Karpas-422 (cell line): ENCODE data around the gene RBFA. TPM values are rescaled to one million over a fixed set of nuclear protein-coding genes. Genes with fewer than 3 reads are reported as not detected.
"Not testable (repeated sequence)": the region's sequence is repeated elsewhere in the genome, so short reads cannot be mapped to it uniquely, and the experiment has no call there.

Experiments
- DNase-seq: peaks from one replicate; pipeline ENCODE4 v3.0.0-alpha.2; 2015
- H2AFZ ChIP-seq: fragments of 200-600 bp; sonication (generic); 2 replicates; pipeline ENCODE4 v1.6.1; 2014; ENCODE audit warnings: antibody characterized with exemption, low read length, mixed read lengths
- H3K27ac ChIP-seq: fragments of 200-600 bp; sonication (generic); 2 replicates; pipeline ENCODE4 v1.5.1; 2014; ENCODE audit warnings: mild to moderate bottlenecking, low read length, moderate library complexity
- H3K27me3 ChIP-seq: fragments of 200-600 bp; sonication (generic); 2 replicates; pipeline ENCODE4 v1.6.1; 2014; ENCODE audit warnings: low read length, mixed read lengths
- H3K36me3 ChIP-seq: fragments of 200-600 bp; sonication (generic); 2 replicates; pipeline ENCODE4 v1.6.1; 2014; ENCODE audit warnings: low read length, mixed read lengths; ENCODE audit not compliant: insufficient read depth
- H3K4me1 ChIP-seq: fragments of 200-600 bp; sonication (generic); 2 replicates; pipeline ENCODE4 v1.6.1; 2014; ENCODE audit warnings: mild to moderate bottlenecking, low read length, mixed read lengths
- H3K4me2 ChIP-seq: fragments of 200-600 bp; sonication (generic); 2 replicates; pipeline ENCODE4 v1.6.1; 2014; ENCODE audit warnings: low read length, low read depth, mild to moderate bottlenecking; ENCODE audit not compliant: poor library complexity, severe bottlenecking
- H3K4me3 ChIP-seq: fragments of 200-600 bp; sonication (generic); 2 replicates; pipeline ENCODE4 v1.5.1; 2014; ENCODE audit warnings: mild to moderate bottlenecking, antibody characterized with exemption, low read length, mixed read lengths
- H3K79me2 ChIP-seq: fragments of 200-600 bp; sonication (generic); 2 replicates; pipeline ENCODE4 v1.6.1; 2014; ENCODE audit warnings: mild to moderate bottlenecking, low read length, mixed read lengths
- H3K9ac ChIP-seq: fragments of 200-600 bp; sonication (generic); 2 replicates; pipeline ENCODE4 v1.6.0; 2014; ENCODE audit warnings: low read length
- H3K9me2 ChIP-seq: fragments of 200-600 bp; sonication (generic), shearing (Covaris generic); replicated peaks from 2 replicates; pipeline ENCODE4 v1.6.0; 2014; ENCODE audit warnings: mild to moderate bottlenecking, low read length, moderate library complexity; ENCODE audit not compliant: insufficient read depth
- H3K9me3 ChIP-seq: fragments of 300-700, 200-600 bp; sonication (generic); 2 replicates; pipeline ENCODE4 v1.6.1; 2014; ENCODE audit warnings: low read length, mixed read lengths
- H4K20me1 ChIP-seq: fragments of 200-600 bp; sonication (generic); 2 replicates; pipeline ENCODE4 v1.6.1; 2014; ENCODE audit warnings: mild to moderate bottlenecking, antibody characterized with exemption, low read length, low read depth; ENCODE audit not compliant: insufficient read depth
- total RNA-seq: library from RNA; depleted of rRNA; stranded (reverse); fragments of >200 nt; shearing (Covaris generic); gene quantifications from 2 replicates; pipeline ENCODE4 v1.2.3, GENCODE V29; 2014; ENCODE audit warnings: low replicate concordance

Gene RBFA
- total RNA-seq, 1 experiment from 2014 or later = 68.8 TPM

DNA sequence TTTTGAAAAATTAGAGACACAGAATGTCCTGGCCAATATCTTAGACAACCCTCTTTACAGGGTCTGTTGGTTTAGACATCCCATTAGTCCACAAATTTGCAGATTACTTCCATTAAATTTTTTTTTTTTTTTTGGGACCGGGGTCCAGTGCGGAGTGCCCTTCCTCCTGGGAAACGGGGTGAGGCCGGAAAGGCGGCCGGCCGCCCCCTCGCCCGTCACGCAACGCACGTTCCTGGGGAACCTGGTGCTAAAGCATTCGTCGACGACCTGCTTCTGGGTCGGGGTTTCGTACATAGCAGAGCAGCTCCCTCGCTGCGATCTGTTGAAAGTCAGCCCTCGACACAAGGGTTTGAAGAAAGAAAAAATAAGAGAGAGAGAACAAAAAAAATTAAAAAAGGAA lies 21.5 kb upstream of the RBFA start:
- Histone ChIP-seq H3K36me3 (no peaks in the 10 kb centered on the region), H3K27ac (no peak overlapping the region), H2AFZ (no peak overlapping the region), H3K4me3 (no peak overlapping the region), H4K20me1 (no peaks in the 10 kb centered on the region), H3K79me2 (no peaks in the 10 kb centered on the region), H3K9ac (no peak overlapping the region), H3K27me3 (no peaks in the 10 kb centered on the region), H3K4me1 (peaks cover 8% of the 10 kb centered on the region), H3K9me3 (peaks cover 8% of the 10 kb centered on the region; the same call in 1 of the 2 replicates), H3K9me2 (no peaks in the 10 kb centered on the region), H3K4me2 (no peak overlapping the region)
- no peak for DNase-seq

DNA sequence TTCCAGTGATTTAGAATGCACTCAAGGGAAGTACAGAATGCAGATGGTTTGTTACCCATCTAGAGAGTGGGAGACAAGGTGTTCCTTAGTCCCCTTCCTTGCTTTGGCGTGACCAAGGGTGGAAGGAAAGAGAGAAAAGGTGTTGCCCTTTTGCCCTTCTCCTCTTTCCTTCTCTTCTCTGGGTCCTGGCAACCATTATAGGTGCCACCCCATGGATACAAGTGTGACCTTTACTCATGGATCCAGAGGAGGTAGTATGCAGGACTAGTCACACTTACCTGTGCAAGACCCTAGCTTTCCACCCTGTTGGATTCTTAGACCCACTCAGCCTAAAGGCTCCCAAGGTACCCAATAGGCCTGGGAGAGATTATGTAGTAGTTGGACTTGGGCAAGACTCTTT lies 11.6 kb upstream of the RBFA start:
- Histone ChIP-seq H3K27ac (no peak overlapping the region), H3K4me2 (no peak overlapping the region), H3K79me2 (no peaks in the 10 kb centered on the region), H3K9me3 (peaks cover 78% of the 10 kb centered on the region), H3K4me1 (no peaks in the 10 kb centered on the region), H3K4me3 (no peak overlapping the region; the same call in 1 of the 2 replicates), H3K27me3 (no peaks in the 10 kb centered on the region; the same call in 1 of the 2 replicates), H4K20me1 (no peaks in the 10 kb centered on the region), H3K9me2 (no peaks in the 10 kb centered on the region), H3K9ac (no peak overlapping the region), H2AFZ (no peak overlapping the region), H3K36me3 (no peaks in the 10 kb centered on the region)
- DNase-seq = peak; percentile 70

DNA sequence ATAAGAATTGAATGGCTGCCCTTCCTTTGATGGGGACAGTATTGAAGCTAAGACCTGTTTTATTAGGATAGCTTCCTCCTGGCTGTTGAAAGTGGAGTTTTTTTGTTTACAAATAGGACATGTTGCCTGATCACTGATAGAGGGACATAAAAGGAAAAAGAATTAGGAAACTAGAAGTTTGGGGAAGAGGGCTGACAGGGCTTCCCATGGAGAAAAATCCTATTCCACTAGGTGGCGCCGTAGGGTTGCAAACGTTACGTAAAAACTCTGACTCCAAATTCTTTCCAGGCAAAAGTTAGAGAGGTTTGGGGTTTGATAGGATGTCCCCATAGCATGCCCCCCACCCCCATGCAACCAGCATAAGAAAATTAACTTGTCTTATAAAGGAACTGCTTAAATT lies 11.1 kb upstream of the RBFA start:
- Histone ChIP-seq H3K79me2 (no peaks in the 10 kb centered on the region), H3K9me3 (peaks cover 78% of the 10 kb centered on the region)

GRCh38 chr18:80026363-80026762 lies 7.9 kb upstream of the RBFA start:
- Histone ChIP-seq H3K4me1 (no peaks in the 10 kb centered on the region), H2AFZ (no peak overlapping the region), H3K4me3 (no peak overlapping the region), H3K9me2 (no peaks in the 10 kb centered on the region), H4K20me1 (no peaks in the 10 kb centered on the region), H3K36me3 (no peaks in the 10 kb centered on the region), H3K4me2 (no peak overlapping the region), H3K9ac (no peak overlapping the region), H3K27ac (no peak overlapping the region), H3K9me3 (peaks cover 55% of the 10 kb centered on the region), H3K79me2 (no peaks in the 10 kb centered on the region), H3K27me3 (no peaks in the 10 kb centered on the region; the same call in 1 of the 2 replicates)
- DNase-seq = no peak

More for the DNA sequence above, 11.1 kb upstream of the RBFA start:
- Histone ChIP-seq H3K27me3 (no peaks in the 10 kb centered on the region; the same call in 1 of the 2 replicates), H3K9ac (no peak overlapping the region), H3K27ac (no peak overlapping the region), H3K9me2 (no peaks in the 10 kb centered on the region), H4K20me1 (no peaks in the 10 kb centered on the region), H3K4me2 (no peak overlapping the region), H3K4me1 (no peaks in the 10 kb centered on the region), H2AFZ (no peak overlapping the region), H3K4me3 (no peak overlapping the region), H3K36me3 (no peaks in the 10 kb centered on the region)
- peak; percentile 79 for DNase-seq

DNA sequence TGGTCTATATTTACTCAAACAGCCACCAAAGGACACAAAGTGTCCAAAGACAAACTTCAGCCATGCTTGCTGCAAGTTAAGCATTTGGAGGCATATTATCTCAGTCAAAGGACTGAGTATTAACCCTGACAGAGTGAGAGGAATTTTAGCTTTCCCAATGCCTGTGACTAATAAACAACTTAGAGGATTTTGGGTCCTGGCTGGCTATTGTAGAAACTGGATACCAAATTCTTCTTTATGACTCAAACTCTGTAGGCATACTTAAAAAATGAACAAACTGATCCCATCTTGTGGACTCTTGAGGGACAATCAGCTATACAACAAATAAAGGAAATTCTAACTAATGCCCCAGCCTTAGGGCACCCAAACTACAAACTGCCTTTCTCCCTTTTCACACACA lies 6.5 kb upstream of the RBFA start:
- H3K27ac ChIP-seq, H2AFZ ChIP-seq, H4K20me1 ChIP-seq, H3K9me2 ChIP-seq, DNase-seq, H3K4me2 ChIP-seq, H3K4me3 ChIP-seq, H3K27me3 ChIP-seq, H3K79me2 ChIP-seq, H3K9ac ChIP-seq, H3K36me3 ChIP-seq, H3K4me1 ChIP-seq: not testable (repeated sequence)
- H3K9me3 ChIP-seq = peaks cover 42% of the 10 kb centered on the region

DNA sequence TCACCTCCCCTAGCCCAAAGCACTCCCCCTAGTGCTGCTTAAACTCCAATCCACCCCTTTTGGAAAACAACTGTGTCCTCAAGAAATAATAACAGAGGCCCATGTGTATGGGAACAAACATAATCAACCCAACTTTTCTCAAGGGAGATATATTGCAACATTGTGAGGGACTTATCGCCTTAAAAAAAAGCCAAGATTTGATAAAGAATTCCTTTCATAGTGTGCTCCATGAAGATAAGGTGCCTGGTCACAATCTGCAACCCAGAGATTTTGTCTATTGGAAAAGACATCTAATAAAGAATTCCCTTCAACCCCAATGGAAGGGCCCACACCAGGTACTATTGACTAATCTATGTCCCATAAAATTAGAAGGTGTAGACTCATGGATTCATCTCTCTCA lies 4.5 kb upstream of the RBFA start:
- Histone ChIP-seq H3K9me3 (peaks cover 23% of the 10 kb centered on the region), H3K27me3 (no peaks in the 10 kb centered on the region; the same call in 1 of the 2 replicates), H3K9ac (no peak overlapping the region), H3K4me2 (no peak overlapping the region), H3K79me2 (peaks cover 4% of the 10 kb centered on the region), H2AFZ (no peak overlapping the region), H3K27ac (no peak overlapping the region), H3K36me3 (no peaks in the 10 kb centered on the region), H3K4me1 (peaks cover 10% of the 10 kb centered on the region), H3K9me2 (no peaks in the 10 kb centered on the region), H3K4me3 (no peak overlapping the region), H4K20me1 (no peaks in the 10 kb centered on the region)
- no peak for DNase-seq

GRCh38 chr18:80033181-80034067 lies 810 bp upstream of the RBFA start:
- Histone ChIP-seq H3K4me3 (peak overlapping the region; percentile 84), H3K9me2 (no peaks in the 10 kb centered on the region), H3K9me3 (no peaks in the 10 kb centered on the region), H3K4me1 (peaks cover 23% of the 10 kb centered on the region), H3K27me3 (no peaks in the 10 kb centered on the region), H3K9ac (peak overlapping the region; percentile 86), H3K4me2 (peak overlapping the region; percentile 97), H2AFZ (peak overlapping the region; percentile 96), H3K79me2 (peaks cover 39% of the 10 kb centered on the region), H3K27ac (0 out of 2 replicates have a peak overlapping the region, but pooled peaks have one; percentile 30), H3K36me3 (peaks cover 20% of the 10 kb centered on the region; the same call in 1 of the 2 replicates), H4K20me1 (no peaks in the 10 kb centered on the region; the same call in 1 of the 2 replicates)
- DNase-seq = peak; percentile 100

DNA sequence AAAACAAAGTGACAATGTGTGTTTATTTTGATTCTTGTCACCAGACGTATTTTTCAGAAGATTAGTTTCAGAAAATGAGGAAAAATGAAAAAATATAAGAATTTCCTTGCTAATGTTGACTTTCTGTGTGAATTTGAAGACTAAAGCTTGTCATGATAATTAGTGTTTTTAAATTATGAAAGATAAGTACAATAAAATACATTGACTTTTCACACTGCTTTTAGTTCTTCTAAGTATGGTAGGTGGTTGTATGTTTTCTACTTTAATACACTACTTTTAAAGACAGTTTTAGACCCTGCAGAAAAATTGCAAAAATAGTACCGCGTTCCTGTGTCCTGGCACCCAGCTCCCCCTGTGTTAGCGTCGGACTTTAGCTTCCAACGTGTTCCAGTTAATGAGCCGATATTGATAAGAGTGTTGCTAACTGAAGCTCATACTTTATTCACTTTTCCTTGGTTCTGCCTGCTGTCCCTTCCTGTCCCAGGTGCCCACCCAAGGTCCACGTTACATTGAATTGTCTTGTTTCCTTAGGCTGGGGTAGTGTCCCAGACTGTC lies 695 bp downstream of the RBFA start:
- Histone ChIP-seq H3K4me1 (peaks cover 23% of the 10 kb centered on the region), H3K27me3 (no peaks in the 10 kb centered on the region), H3K4me2 (peak overlapping the region; percentile 88), H4K20me1 (no peaks in the 10 kb centered on the region; the same call in 1 of the 2 replicates), H2AFZ (peak overlapping the region; percentile 41; the same call in 1 of the 2 replicates), H3K9me2 (no peaks in the 10 kb centered on the region), H3K9me3 (no peaks in the 10 kb centered on the region), H3K27ac (peak overlapping the region; percentile 70), H3K36me3 (peaks cover 32% of the 10 kb centered on the region), H3K79me2 (peaks cover 44% of the 10 kb centered on the region), H3K9ac (peak overlapping the region; percentile 84), H3K4me3 (peak overlapping the region; percentile 91)
- peak; percentile 58 for DNase-seq
